K562 (cell line): ENCODE data around the gene ENDOD1. TPM values are rescaled to one million over a fixed set of nuclear protein-coding genes. Genes with fewer than 3 reads are reported as not detected.

Source experiments
- ARID1B ChIP-seq: fragments of 450-650 bp; IDR thresholded peaks from 2 replicates; pipeline ENCODE4 v1.6.1; 2016; ENCODE audit warnings: antibody characterized with exemption, mild to moderate bottlenecking, inconsistent platforms
- CEBPB ChIP-seq: fragments of 450-650 bp; IDR thresholded peaks from 2 replicates; pipeline ENCODE4 v1.6.1; 2016; ENCODE audit warnings: missing genetic modification characterization, missing compliant biosample characterization
- CEBPG ChIP-seq, 3 experiments: fragments of 200-800 bp in 1 of 3; sonication (Bioruptor generic) in 1 of 3; sonication (generic) in 1 of 3; formaldehyde crosslinking in 1 of 3; IDR thresholded peaks in 2 of 3; conservative IDR thresholded peaks in 1 of 3; 2 replicates each; pipeline versions ENCODE4 v1.6.1 to v1.8.0; 2016 to 2022; ENCODE audit warnings: missing compliant biosample characterization in 2 of 3, missing genetic modification characterization in 2 of 3, mild to moderate bottlenecking in 1 of 3, missing genetic modification reagents in 1 of 3
- GATA2 ChIP-seq: sonication (generic); formaldehyde crosslinking; IDR thresholded peaks from 2 replicates; pipeline ENCODE4 v1.4.0; 2020; ENCODE audit warnings: mild to moderate bottlenecking, missing genetic modification reagents
- GMEB1 ChIP-seq: fragments of 250-450 bp; sonication (Bioruptor Pico); IDR thresholded peaks from 2 replicates; pipeline ENCODE4 v1.4.0; 2020; ENCODE audit warnings: mild to moderate bottlenecking
- GTF2A2 ChIP-seq: IDR thresholded peaks from 2 replicates; pipeline ENCODE4 v1.6.1; 2016; ENCODE audit warnings: mild to moderate bottlenecking, missing genetic modification characterization, missing compliant biosample characterization
- HDAC2 ChIP-seq: fragments of 450-650 bp; IDR thresholded peaks from 2 replicates; pipeline ENCODE4 v1.6.1; 2016; ENCODE audit warnings: mild to moderate bottlenecking
- MTA1 ChIP-seq: fragments of 450-650 bp; IDR thresholded peaks from 2 replicates; pipeline ENCODE4 v1.6.1; 2017; ENCODE audit warnings: borderline replicate concordance
- NFIX ChIP-seq: fragments of 250-450 bp; sonication (Bioruptor Pico); IDR thresholded peaks from 2 replicates; pipeline ENCODE4 v1.4.0; 2020; ENCODE audit warnings: low read depth, mild to moderate bottlenecking, moderate library complexity
- NR4A1 ChIP-seq, 2 experiments: fragments of 250-450 bp in 1 of 2; fragments of 450-650 bp in 1 of 2; sonication (Bioruptor Pico) in 1 of 2; IDR thresholded peaks; 2 replicates each; pipeline versions ENCODE4 v1.4.0 to v1.6.1; 2016 to 2020; ENCODE audit warnings: mild to moderate bottlenecking in 2 of 2, missing compliant biosample characterization in 1 of 2, missing genetic modification characterization in 1 of 2, moderate library complexity in 1 of 2
- RAD51 ChIP-seq: fragments of 450-650 bp; IDR thresholded peaks from 2 replicates; pipeline ENCODE4 v1.7.1; 2016; ENCODE audit warnings: low read depth, mild to moderate bottlenecking, borderline replicate concordance
- RBM22 ChIP-seq: fragments of 200-400 bp; formaldehyde crosslinking; IDR thresholded peaks from 2 replicates; pipeline ENCODE4 v1.6.1; 2018; ENCODE audit warnings: low read length, low read depth; ENCODE audit not compliant: poor library complexity, severe bottlenecking
- RFX5 ChIP-seq: IDR thresholded peaks from 2 replicates; pipeline ENCODE4 v1.6.1; 2011; ENCODE audit warnings: low read depth, mild to moderate bottlenecking, improper control_type of control experiment, low read length
- SAP30 ChIP-seq: fragments of 200-600 bp; sonication (generic); IDR thresholded peaks from 2 replicates; pipeline ENCODE4 v1.6.1; 2012; ENCODE audit warnings: borderline replicate concordance, low read depth, mild to moderate bottlenecking, moderate library complexity, low read length, control low read depth, inconsistent platforms; ENCODE audit not compliant: insufficient read depth, poor library complexity, severe bottlenecking
- SMC3 ChIP-seq: conservative IDR thresholded peaks from 2 replicates; pipeline ENCODE4 v1.6.1; 2011; ENCODE audit warnings: low read depth, low read length, improper control_type of control experiment; ENCODE audit not compliant: insufficient read depth
- TCF15 ChIP-seq: fragments of 250-450 bp; sonication (Bioruptor Pico); IDR thresholded peaks from 2 replicates; pipeline ENCODE4 v1.8.0; 2022; ENCODE audit warnings: moderate library complexity, mild to moderate bottlenecking, inconsistent platforms
- ZC3H11A ChIP-seq: IDR thresholded peaks from 2 replicates; pipeline ENCODE4 v1.6.1; 2012; ENCODE audit warnings: low read depth, low read length, improper control_type of control experiment
- ZFP36 ChIP-seq: fragments of 150-350 bp; IDR thresholded peaks from 2 replicates; pipeline ENCODE4 v1.6.1; 2018; ENCODE audit warnings: low read length, low read depth; ENCODE audit not compliant: partially characterized antibody
- ZKSCAN1 ChIP-seq: fragments of 150-350 bp; IDR thresholded peaks from 2 replicates; pipeline ENCODE4 v1.6.1; 2016; ENCODE audit warnings: low read depth, low read length
- ZNF232 ChIP-seq: sonication (generic); formaldehyde crosslinking; IDR thresholded peaks from 2 replicates; pipeline ENCODE4 v1.8.0; 2022; ENCODE audit warnings: mild to moderate bottlenecking, missing genetic modification reagents
- ZNF398 ChIP-seq: fragments of 250-450 bp; sonication (Bioruptor Pico); IDR thresholded peaks from 2 replicates; pipeline ENCODE4 v1.8.0; 2021; ENCODE audit warnings: moderate library complexity, mild to moderate bottlenecking, inconsistent platforms
- ZNF584 ChIP-seq: fragments of 200-800 bp; sonication (Bioruptor generic); IDR thresholded peaks from 2 replicates; pipeline ENCODE4 v1.6.1; 2016; ENCODE audit warnings: low read depth, mild to moderate bottlenecking, missing genetic modification characterization, missing compliant biosample characterization
- ZNF655 ChIP-seq: fragments of 250-450 bp; sonication (Bioruptor Pico); IDR thresholded peaks from 2 replicates; pipeline ENCODE4 v1.5.0; 2021
- polyA plus RNA-seq, 8 experiments: library from polyadenylated mRNA; depleted of rRNA in 4 of 8; stranded (reverse) in 5 of 8; unstranded in 3 of 8; fragments of >200 nt; fragmentation: Nextera tagmentation in 2 of 8; fragmentation: Illumina TruSeq in 1 of 8; extraction: Ambion mirVana in 2 of 8; extraction: Trizol in 1 of 8; gene quantifications; 2 replicates each; pipeline versions ENCODE4 v1.2.1 to v1.2.3, GENCODE V29; 2011 to 2014; ENCODE audit warnings: inconsistent platforms in 1 of 8, missing spikeins in 1 of 8
- total RNA-seq, 7 experiments: library from RNA; depleted of rRNA in 6 of 7; stranded (reverse); fragments of >200 nt in 6 of 7; fragmentation: Illumina TruSeq in 2 of 7; extraction: Trizol in 2 of 7; gene quantifications; 2 replicates each; pipeline versions ENCODE4 v1.2.1 to v1.2.3, GENCODE V29; 2011 to 2021; ENCODE audit warnings: low replicate concordance in 1 of 7

The ENDOD1 gene
- total and polyA plus RNA-seq, 9 of the 15 experiments (the other 6 are each of a cell fraction or from before 2014, with no cell fraction given): 4.2 to 11.8 (median 9.3) TPM

- TF ChIP-seq GMEB1: no peak
- no peak for TF ChIP-seq HDAC2
- TF ChIP-seq CEBPB: peak; percentile 72
- TF ChIP-seq ZNF232: no peak
- no peak for TF ChIP-seq RFX5
- TF ChIP-seq ARID1B: no peak
- TF ChIP-seq TCF15 (CRISPR knock-in tag): no peak
- no peak for TF ChIP-seq CEBPG (CRISPR knock-in tag; IDR thresholded peaks at IDR 0.05)
- TF ChIP-seq CEBPG (tag; conservative IDR thresholded peaks at IDR 0.05 in 1 of 2, IDR thresholded peaks at IDR 0.05 in 1 of 2): peak in 1 of 2 experiments; percentile 56; a peak in 2 of 4 replicates
- TF ChIP-seq SAP30: no peak
- TF ChIP-seq NFIX (CRISPR knock-in tag): peak; percentile 71; the same call in 1 of the 2 replicates
- no peak for TF ChIP-seq RBM22
- TF ChIP-seq GTF2A2 (tag): no peak
- TF ChIP-seq ZKSCAN1: no peak
- TF ChIP-seq GATA2 (CRISPR knock-in tag): no peak
- no peak for TF ChIP-seq NR4A1 (CRISPR knock-in tag; IDR thresholded peaks at IDR 0.05)
- TF ChIP-seq NR4A1 (tag; IDR thresholded peaks at IDR 0.05): no peak
- TF ChIP-seq SMC3: no peak
- TF ChIP-seq ZNF584 (CRISPR knock-in tag): no peak
- TF ChIP-seq ZFP36: no peak
- no peak for TF ChIP-seq RAD51
- no peak for TF ChIP-seq ZNF655
- no peak for TF ChIP-seq ZC3H11A
- no peak for TF ChIP-seq ZNF398 (CRISPR knock-in tag)
- TF ChIP-seq MTA1: no peak
These were observed 55.9 kb downstream of the ENDOD1 start (continued) for GRCh38 chr11:95145430-95146060.
